H9 (cell line): ENCODE measurements around the gene TM4SF1. TPM values are rescaled to one million over a fixed set of nuclear protein-coding genes. Genes with fewer than 3 reads are reported as not detected.

ENCODE experiments used
- DNase-seq: peaks from one replicate; pipeline ENCODE4 v3.0.0-alpha.2; 2017
- H2AFZ ChIP-seq: one replicate; pipeline ENCODE4 v1.6.1; 2013; ENCODE audit warnings: mild to moderate bottlenecking, low read length, control low read depth, moderate library complexity
- H2AK5ac ChIP-seq: 2 replicates; pipeline ENCODE4 v1.6.1; 2013; ENCODE audit warnings: low read length, control low read depth, mixed read lengths; ENCODE audit not compliant: insufficient read length
- H2BK120ac ChIP-seq: one replicate; pipeline ENCODE4 v1.6.1; 2013; ENCODE audit warnings: low read depth, mild to moderate bottlenecking, low read length, control low read depth, inconsistent platforms; ENCODE audit not compliant: poor library complexity, severe bottlenecking
- H2BK12ac ChIP-seq: 2 replicates; pipeline ENCODE4 v1.6.1; 2013; ENCODE audit warnings: low read length, control low read depth, mixed read lengths, low read depth; ENCODE audit not compliant: insufficient read length
- H2BK15ac ChIP-seq: 2 replicates; pipeline ENCODE4 v1.6.1; 2013; ENCODE audit warnings: low read depth, low read length, control low read depth
- H2BK20ac ChIP-seq: one replicate; pipeline ENCODE4 v1.6.1; 2013; ENCODE audit warnings: low read depth, mild to moderate bottlenecking, low read length, control low read depth, inconsistent platforms; ENCODE audit not compliant: poor library complexity, severe bottlenecking
- H2BK5ac ChIP-seq: 2 replicates; pipeline ENCODE4 v1.6.1; 2013; ENCODE audit warnings: low read length, control low read depth, mixed read lengths; ENCODE audit not compliant: insufficient read length
- H3K14ac ChIP-seq: 2 replicates; pipeline ENCODE4 v1.6.1; 2013; ENCODE audit warnings: low read length, control low read depth; ENCODE audit not compliant: insufficient read depth
- H3K18ac ChIP-seq: 2 replicates; pipeline ENCODE4 v1.6.1; 2013; ENCODE audit warnings: low read depth, mild to moderate bottlenecking, mixed read lengths, low read length, control low read depth; ENCODE audit not compliant: insufficient read length
- H3K23ac ChIP-seq: 2 replicates; pipeline ENCODE4 v1.6.1; 2013; ENCODE audit warnings: low read length, control low read depth, mixed read lengths, low read depth; ENCODE audit not compliant: insufficient read length
- H3K23me2 ChIP-seq: 2 replicates; pipeline ENCODE4 v1.6.1; 2013; ENCODE audit warnings: low read depth, mild to moderate bottlenecking, mixed read lengths, low read length, control low read depth; ENCODE audit not compliant: insufficient read length, poor library complexity, severe bottlenecking
- H3K27ac ChIP-seq: 2 replicates; pipeline ENCODE4 v1.5.1; 2013; ENCODE audit warnings: low read length, control low read depth, mixed read lengths, low read depth; ENCODE audit not compliant: insufficient read length
- H3K27me3 ChIP-seq: 2 replicates; pipeline ENCODE4 v1.6.1; 2013; ENCODE audit warnings: low read length, control low read depth, inconsistent platforms; ENCODE audit not compliant: insufficient read depth
- H3K4ac ChIP-seq: 2 replicates; pipeline ENCODE4 v1.6.1; 2013; ENCODE audit warnings: low read depth, mild to moderate bottlenecking, control low read depth, inconsistent platforms, low read length, moderate library complexity
- H3K4me1 ChIP-seq: 2 replicates; pipeline ENCODE4 v1.6.1; 2013; ENCODE audit warnings: low read length, control low read depth, inconsistent platforms; ENCODE audit not compliant: insufficient read depth
- H3K4me2 ChIP-seq: 2 replicates; pipeline ENCODE4 v1.6.1; 2013; ENCODE audit warnings: low read length, control low read depth, mixed read lengths; ENCODE audit not compliant: insufficient read length, insufficient read depth
- H3K56ac ChIP-seq: 2 replicates; pipeline ENCODE4 v1.6.1; 2013; ENCODE audit warnings: low read depth, mild to moderate bottlenecking, mixed read lengths, low read length, control low read depth; ENCODE audit not compliant: insufficient read length
- H3K79me1 ChIP-seq: 2 replicates; pipeline ENCODE4 v1.6.1; 2013; ENCODE audit warnings: low read depth, mild to moderate bottlenecking, moderate library complexity, low read length, control low read depth, inconsistent platforms; ENCODE audit not compliant: insufficient read depth, poor library complexity, severe bottlenecking
- H3K79me2 ChIP-seq: 2 replicates; pipeline ENCODE4 v1.6.1; 2013; ENCODE audit warnings: low read length, control low read depth, inconsistent platforms; ENCODE audit not compliant: insufficient read depth
- H3K9ac ChIP-seq: 2 replicates; pipeline ENCODE4 v1.6.1; 2013; ENCODE audit warnings: low read length, control low read depth, mixed read lengths; ENCODE audit not compliant: insufficient read length; ENCODE audit errors: extremely low read depth
- H3K9me3 ChIP-seq: one replicate; pipeline ENCODE4 v1.6.1; 2013; ENCODE audit warnings: low read depth, low read length, inconsistent platforms; ENCODE audit not compliant: control insufficient read depth
- H3T11ph ChIP-seq: one replicate; pipeline ENCODE4 v1.6.1; 2013; ENCODE audit warnings: mild to moderate bottlenecking, low read length, control low read depth, inconsistent platforms
- H4K20me1 ChIP-seq: one replicate; pipeline ENCODE4 v1.6.1; 2013; ENCODE audit not compliant: control insufficient read depth, insufficient read length, insufficient read depth
- H4K5ac ChIP-seq: 2 replicates; pipeline ENCODE4 v1.6.1; 2013; ENCODE audit warnings: low read depth, mild to moderate bottlenecking, mixed read lengths, low read length, control low read depth; ENCODE audit not compliant: insufficient read length
- H4K8ac ChIP-seq: replicated peaks from 2 replicates; pipeline ENCODE4 v1.6.1; 2013; ENCODE audit warnings: low read length, control low read depth, mixed read lengths, low read depth; ENCODE audit not compliant: insufficient read length
- H4K91ac ChIP-seq: 2 replicates; pipeline ENCODE4 v1.6.1; 2013; ENCODE audit warnings: low read depth, mild to moderate bottlenecking, moderate library complexity, mixed read lengths, low read length, control low read depth; ENCODE audit not compliant: insufficient read length
- H3K27ac Mint-ChIP-seq, 3 experiments: 2 replicates in 2 of 3; 3 replicates in 1 of 3; pipeline ENCODE4 v1.8.0; 2020 to 2021; ENCODE audit warnings: mixed read lengths in 3 of 3, mild to moderate bottlenecking in 1 of 3, moderate library complexity in 1 of 3
- H3K27me3 Mint-ChIP-seq: 2 replicates; pipeline ENCODE4 v1.8.0; 2021; ENCODE audit warnings: low read depth, mild to moderate bottlenecking, moderate library complexity, mixed read lengths
- H3K36me3 Mint-ChIP-seq, 3 experiments: 2 replicates in 2 of 3; 3 replicates in 1 of 3; pipeline ENCODE4 v1.8.0; 2020 to 2021; ENCODE audit warnings: low read depth in 3 of 3, mixed read lengths in 3 of 3; ENCODE audit not compliant: insufficient read depth in 1 of 3
- H3K4me1 Mint-ChIP-seq, 2 experiments: 2 replicates each; pipeline ENCODE4 v1.8.0; 2020; ENCODE audit warnings: mixed read lengths in 2 of 2
- H3K4me3 Mint-ChIP-seq, 2 experiments: 2 replicates in 1 of 2; 3 replicates in 1 of 2; pipeline ENCODE4 v1.8.0; 2020 to 2021; ENCODE audit warnings: mild to moderate bottlenecking in 2 of 2, mixed read lengths in 2 of 2, moderate library complexity in 1 of 2
- H3K9me3 Mint-ChIP-seq, 2 experiments: 2 replicates in 1 of 2; 3 replicates in 1 of 2; pipeline ENCODE4 v1.8.0; 2020; ENCODE audit warnings: mild to moderate bottlenecking in 2 of 2, mixed read lengths in 2 of 2, moderate library complexity in 1 of 2
- WGBS: extraction: QIAGEN DNeasy Blood & Tissue Kit; methylation state at CpG from one replicate; pipeline ENCODE4 v1.1.7; 2013; ENCODE audit warnings: missing lambda C conversion rate, low lambda C conversion rate, mixed read lengths; ENCODE audit not compliant: insufficient read length; ENCODE audit errors: extremely low coverage; 5-methylcytosine and 5-hydroxymethylcytosine counted together
- total RNA-seq: library from RNA; stranded (reverse); gene quantifications from 2 replicates; pipeline ENCODE4 v1.2.1, GENCODE V29; 2021
- TF ChIP-seq, protein P1 (sequence below): fragments of 200-600 bp; sonication (generic); conservative IDR thresholded peaks from 3 replicates; pipeline ENCODE4 v1.8.0; 2021; ENCODE audit warnings: antibody characterized with exemption, mild to moderate bottlenecking

TM4SF1 gene
- total RNA-seq, 1 experiment from 2014 or later: 1.2 TPM

DNA sequence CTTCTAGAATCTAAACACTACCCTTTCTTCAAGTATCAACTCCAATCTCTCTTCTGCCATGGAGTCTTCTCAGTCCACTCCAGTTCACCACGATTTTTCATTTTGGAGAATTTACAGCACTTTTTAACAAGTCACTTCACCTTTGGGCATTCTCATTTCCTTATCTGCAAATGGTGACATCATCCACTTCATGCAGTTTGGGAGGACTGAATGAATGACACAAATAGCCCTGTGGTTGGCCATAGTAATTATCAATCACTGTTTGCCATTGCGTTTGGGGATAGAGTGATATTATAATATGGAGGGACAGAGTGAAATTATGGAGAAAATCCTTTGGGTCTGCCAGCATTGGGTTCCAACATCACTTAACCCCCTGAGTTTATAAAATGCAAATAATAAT is 38.0 kb upstream of the TM4SF1 start:
- Mint-ChIP-seq H3K36me3 (no peaks in the 10 kb centered on the region), H3K4me1 (no peaks in the 10 kb centered on the region), H3K4me3 (no peak overlapping the region), H3K27me3 (no peaks in the 10 kb centered on the region), H3K9me3 (no peaks in the 10 kb centered on the region), H3K27ac (no peak overlapping the region)
- DNase-seq: no peak
- Histone ChIP-seq H4K8ac (no peak overlapping the region), H2BK15ac (no peak overlapping the region), H2AFZ (no peak overlapping the region), H3K79me2 (no peaks in the 10 kb centered on the region), H3K23ac (no peak overlapping the region), H4K91ac (no peak overlapping the region), H3K4me1 (no peaks in the 10 kb centered on the region), H3K79me1 (no peaks in the 10 kb centered on the region), H3K27ac (no peak overlapping the region), H3K56ac (no peak overlapping the region), H3K4me2 (no peak overlapping the region), H3K9me3 (no peaks in the 10 kb centered on the region), H2BK120ac (no peak overlapping the region), H3K23me2 (no peaks in the 10 kb centered on the region), H3T11ph (no peak overlapping the region), H2BK12ac (no peak overlapping the region), H2BK5ac (no peak overlapping the region), H3K27me3 (no peaks in the 10 kb centered on the region), H3K4ac (no peak overlapping the region), H2BK20ac (no peak overlapping the region), H3K14ac (no peak overlapping the region), H4K20me1 (no peaks in the 10 kb centered on the region), H4K5ac (no peak overlapping the region), H2AK5ac (no peak overlapping the region), H3K9ac (no peak overlapping the region), H3K18ac (no peak overlapping the region)
- TF ChIP-seq, protein P1, sequence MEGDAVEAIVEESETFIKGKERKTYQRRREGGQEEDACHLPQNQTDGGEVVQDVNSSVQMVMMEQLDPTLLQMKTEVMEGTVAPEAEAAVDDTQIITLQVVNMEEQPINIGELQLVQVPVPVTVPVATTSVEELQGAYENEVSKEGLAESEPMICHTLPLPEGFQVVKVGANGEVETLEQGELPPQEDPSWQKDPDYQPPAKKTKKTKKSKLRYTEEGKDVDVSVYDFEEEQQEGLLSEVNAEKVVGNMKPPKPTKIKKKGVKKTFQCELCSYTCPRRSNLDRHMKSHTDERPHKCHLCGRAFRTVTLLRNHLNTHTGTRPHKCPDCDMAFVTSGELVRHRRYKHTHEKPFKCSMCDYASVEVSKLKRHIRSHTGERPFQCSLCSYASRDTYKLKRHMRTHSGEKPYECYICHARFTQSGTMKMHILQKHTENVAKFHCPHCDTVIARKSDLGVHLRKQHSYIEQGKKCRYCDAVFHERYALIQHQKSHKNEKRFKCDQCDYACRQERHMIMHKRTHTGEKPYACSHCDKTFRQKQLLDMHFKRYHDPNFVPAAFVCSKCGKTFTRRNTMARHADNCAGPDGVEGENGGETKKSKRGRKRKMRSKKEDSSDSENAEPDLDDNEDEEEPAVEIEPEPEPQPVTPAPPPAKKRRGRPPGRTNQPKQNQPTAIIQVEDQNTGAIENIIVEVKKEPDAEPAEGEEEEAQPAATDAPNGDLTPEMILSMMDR: no peak
- WGBS: no CpG with 5 or more reads among the region's 2 CpGs
